H9 (cell line): ENCODE data around the gene CCDC175. TPM values are rescaled to one million over a fixed set of nuclear protein-coding genes. Genes with fewer than 3 reads are reported as not detected.

Experiments
- DNase-seq: peaks from one replicate; pipeline ENCODE4 v3.0.0-alpha.2; 2017
- H2AFZ ChIP-seq: one replicate; pipeline ENCODE4 v1.6.1; 2013; ENCODE audit warnings: mild to moderate bottlenecking, low read length, control low read depth, moderate library complexity
- H2AK5ac ChIP-seq: 2 replicates; pipeline ENCODE4 v1.6.1; 2013; ENCODE audit warnings: low read length, control low read depth, mixed read lengths; ENCODE audit not compliant: insufficient read length
- H2BK120ac ChIP-seq: one replicate; pipeline ENCODE4 v1.6.1; 2013; ENCODE audit warnings: low read depth, mild to moderate bottlenecking, low read length, control low read depth, inconsistent platforms; ENCODE audit not compliant: poor library complexity, severe bottlenecking
- H2BK12ac ChIP-seq: 2 replicates; pipeline ENCODE4 v1.6.1; 2013; ENCODE audit warnings: low read length, control low read depth, mixed read lengths, low read depth; ENCODE audit not compliant: insufficient read length
- H2BK15ac ChIP-seq: 2 replicates; pipeline ENCODE4 v1.6.1; 2013; ENCODE audit warnings: low read depth, low read length, control low read depth
- H2BK20ac ChIP-seq: one replicate; pipeline ENCODE4 v1.6.1; 2013; ENCODE audit warnings: low read depth, mild to moderate bottlenecking, low read length, control low read depth, inconsistent platforms; ENCODE audit not compliant: poor library complexity, severe bottlenecking
- H2BK5ac ChIP-seq: 2 replicates; pipeline ENCODE4 v1.6.1; 2013; ENCODE audit warnings: low read length, control low read depth, mixed read lengths; ENCODE audit not compliant: insufficient read length
- H3K14ac ChIP-seq: 2 replicates; pipeline ENCODE4 v1.6.1; 2013; ENCODE audit warnings: low read length, control low read depth; ENCODE audit not compliant: insufficient read depth
- H3K18ac ChIP-seq: 2 replicates; pipeline ENCODE4 v1.6.1; 2013; ENCODE audit warnings: low read depth, mild to moderate bottlenecking, mixed read lengths, low read length, control low read depth; ENCODE audit not compliant: insufficient read length
- H3K23ac ChIP-seq: 2 replicates; pipeline ENCODE4 v1.6.1; 2013; ENCODE audit warnings: low read length, control low read depth, mixed read lengths, low read depth; ENCODE audit not compliant: insufficient read length
- H3K23me2 ChIP-seq: 2 replicates; pipeline ENCODE4 v1.6.1; 2013; ENCODE audit warnings: low read depth, mild to moderate bottlenecking, mixed read lengths, low read length, control low read depth; ENCODE audit not compliant: insufficient read length, poor library complexity, severe bottlenecking
- H3K27ac ChIP-seq: 2 replicates; pipeline ENCODE4 v1.5.1; 2013; ENCODE audit warnings: low read length, control low read depth, mixed read lengths, low read depth; ENCODE audit not compliant: insufficient read length
- H3K27me3 ChIP-seq: 2 replicates; pipeline ENCODE4 v1.6.1; 2013; ENCODE audit warnings: low read length, control low read depth, inconsistent platforms; ENCODE audit not compliant: insufficient read depth
- H3K4ac ChIP-seq: 2 replicates; pipeline ENCODE4 v1.6.1; 2013; ENCODE audit warnings: low read depth, mild to moderate bottlenecking, control low read depth, inconsistent platforms, low read length, moderate library complexity
- H3K4me1 ChIP-seq: 2 replicates; pipeline ENCODE4 v1.6.1; 2013; ENCODE audit warnings: low read length, control low read depth, inconsistent platforms; ENCODE audit not compliant: insufficient read depth
- H3K4me2 ChIP-seq: 2 replicates; pipeline ENCODE4 v1.6.1; 2013; ENCODE audit warnings: low read length, control low read depth, mixed read lengths; ENCODE audit not compliant: insufficient read length, insufficient read depth
- H3K56ac ChIP-seq: 2 replicates; pipeline ENCODE4 v1.6.1; 2013; ENCODE audit warnings: low read depth, mild to moderate bottlenecking, mixed read lengths, low read length, control low read depth; ENCODE audit not compliant: insufficient read length
- H3K79me1 ChIP-seq: 2 replicates; pipeline ENCODE4 v1.6.1; 2013; ENCODE audit warnings: low read depth, mild to moderate bottlenecking, moderate library complexity, low read length, control low read depth, inconsistent platforms; ENCODE audit not compliant: insufficient read depth, poor library complexity, severe bottlenecking
- H3K79me2 ChIP-seq: 2 replicates; pipeline ENCODE4 v1.6.1; 2013; ENCODE audit warnings: low read length, control low read depth, inconsistent platforms; ENCODE audit not compliant: insufficient read depth
- H3K9ac ChIP-seq: 2 replicates; pipeline ENCODE4 v1.6.1; 2013; ENCODE audit warnings: low read length, control low read depth, mixed read lengths; ENCODE audit not compliant: insufficient read length; ENCODE audit errors: extremely low read depth
- H3K9me3 ChIP-seq: one replicate; pipeline ENCODE4 v1.6.1; 2013; ENCODE audit warnings: low read depth, low read length, inconsistent platforms; ENCODE audit not compliant: control insufficient read depth
- H3T11ph ChIP-seq: one replicate; pipeline ENCODE4 v1.6.1; 2013; ENCODE audit warnings: mild to moderate bottlenecking, low read length, control low read depth, inconsistent platforms
- H4K20me1 ChIP-seq: one replicate; pipeline ENCODE4 v1.6.1; 2013; ENCODE audit not compliant: control insufficient read depth, insufficient read length, insufficient read depth
- H4K5ac ChIP-seq: 2 replicates; pipeline ENCODE4 v1.6.1; 2013; ENCODE audit warnings: low read depth, mild to moderate bottlenecking, mixed read lengths, low read length, control low read depth; ENCODE audit not compliant: insufficient read length
- H4K8ac ChIP-seq: replicated peaks from 2 replicates; pipeline ENCODE4 v1.6.1; 2013; ENCODE audit warnings: low read length, control low read depth, mixed read lengths, low read depth; ENCODE audit not compliant: insufficient read length
- H4K91ac ChIP-seq: 2 replicates; pipeline ENCODE4 v1.6.1; 2013; ENCODE audit warnings: low read depth, mild to moderate bottlenecking, moderate library complexity, mixed read lengths, low read length, control low read depth; ENCODE audit not compliant: insufficient read length
- H3K27ac Mint-ChIP-seq, 3 experiments: 2 replicates in 2 of 3; 3 replicates in 1 of 3; pipeline ENCODE4 v1.8.0; 2020 to 2021; ENCODE audit warnings: mixed read lengths in 3 of 3, mild to moderate bottlenecking in 1 of 3, moderate library complexity in 1 of 3
- H3K27me3 Mint-ChIP-seq: 2 replicates; pipeline ENCODE4 v1.8.0; 2021; ENCODE audit warnings: low read depth, mild to moderate bottlenecking, moderate library complexity, mixed read lengths
- H3K36me3 Mint-ChIP-seq, 3 experiments: 2 replicates in 2 of 3; 3 replicates in 1 of 3; pipeline ENCODE4 v1.8.0; 2020 to 2021; ENCODE audit warnings: low read depth in 3 of 3, mixed read lengths in 3 of 3; ENCODE audit not compliant: insufficient read depth in 1 of 3
- H3K4me1 Mint-ChIP-seq, 2 experiments: 2 replicates each; pipeline ENCODE4 v1.8.0; 2020; ENCODE audit warnings: mixed read lengths in 2 of 2
- H3K4me3 Mint-ChIP-seq, 2 experiments: 2 replicates in 1 of 2; 3 replicates in 1 of 2; pipeline ENCODE4 v1.8.0; 2020 to 2021; ENCODE audit warnings: mild to moderate bottlenecking in 2 of 2, mixed read lengths in 2 of 2, moderate library complexity in 1 of 2
- H3K9me3 Mint-ChIP-seq, 2 experiments: 2 replicates in 1 of 2; 3 replicates in 1 of 2; pipeline ENCODE4 v1.8.0; 2020; ENCODE audit warnings: mild to moderate bottlenecking in 2 of 2, mixed read lengths in 2 of 2, moderate library complexity in 1 of 2
- CTCF ChIP-seq: fragments of 200-600 bp; sonication (generic); conservative IDR thresholded peaks from 3 replicates; pipeline ENCODE4 v1.8.0; 2021; ENCODE audit warnings: antibody characterized with exemption, mild to moderate bottlenecking
- WGBS: extraction: QIAGEN DNeasy Blood & Tissue Kit; methylation state at CpG from one replicate; pipeline ENCODE4 v1.1.7; 2013; ENCODE audit warnings: missing lambda C conversion rate, low lambda C conversion rate, mixed read lengths; ENCODE audit not compliant: insufficient read length; ENCODE audit errors: extremely low coverage; 5-methylcytosine and 5-hydroxymethylcytosine counted together
- total RNA-seq: library from RNA; stranded (reverse); gene quantifications from 2 replicates; pipeline ENCODE4 v1.2.1, GENCODE V29; 2021

Gene CCDC175
- total RNA-seq, 1 experiment from 2014 or later = 0.09 TPM

GRCh38 chr14:59564366-59564765 lies 12.2 kb downstream of the CCDC175 start:
- no peak overlapping the region for H3K27ac ChIP-seq
- no peak overlapping the region for H2AK5ac ChIP-seq
- TF ChIP-seq CTCF = no peak
- WGBS = no CpG with 5 or more reads among the region's 2 CpGs
- H4K91ac ChIP-seq = no peak overlapping the region
- DNase-seq = no peak
- no peak overlapping the region for H3K56ac ChIP-seq
- H2BK15ac ChIP-seq = no peak overlapping the region
- Mint-ChIP-seq H3K36me3 (no peaks in the 10 kb centered on the region), H3K4me3 (0 out of 5 replicates have a peak overlapping the region, but pooled peaks of 1 of the 2 experiments have one; percentile 0), H3K27ac (no peak overlapping the region; a peak in 1 of 7 replicates), H3K9me3 (peaks cover 0 to 2% of the 10 kb centered on the region in 2 experiments; a peak in 1 of 5 replicates), H3K27me3 (peaks cover 7% of the 10 kb centered on the region; the same call in 1 of the 2 replicates), H3K4me1 (peaks cover 32 to 34% of the 10 kb centered on the region in 2 experiments)
- H3K79me1 ChIP-seq = no peaks in the 10 kb centered on the region
- no peaks in the 10 kb centered on the region for H3K27me3 ChIP-seq
- no peak overlapping the region for H4K5ac ChIP-seq
- peaks cover 2% of the 10 kb centered on the region; the same call in 1 of the 2 replicates for H3K4me1 ChIP-seq
- H3K79me2 ChIP-seq = no peaks in the 10 kb centered on the region
- H2BK5ac ChIP-seq = no peak overlapping the region
- H3K4ac ChIP-seq = no peak overlapping the region
- no peak overlapping the region for H3K18ac ChIP-seq
- no peak overlapping the region for H2AFZ ChIP-seq
- H3K9ac ChIP-seq = no peak overlapping the region
- no peak overlapping the region for H2BK120ac ChIP-seq
- no peak overlapping the region for H3K23ac ChIP-seq
- H2BK12ac ChIP-seq = no peak overlapping the region
- no peak overlapping the region for H2BK20ac ChIP-seq
- H3K23me2 ChIP-seq = no peaks in the 10 kb centered on the region
- H3K9me3 ChIP-seq = no peaks in the 10 kb centered on the region
- H4K8ac ChIP-seq = no peak overlapping the region
- no peaks in the 10 kb centered on the region for H4K20me1 ChIP-seq
- H3K4me2 ChIP-seq = no peak overlapping the region
- H3T11ph ChIP-seq = no peak overlapping the region
- no peak overlapping the region for H3K14ac ChIP-seq
